ENCODE measurements around the gene MREG.
A peak's percentile ranks its signal among the peaks of the same experiment; 100 is the strongest.
"Not testable (repeated sequence)": the region's sequence is repeated elsewhere in the genome, so short reads cannot be mapped to it uniquely, and the experiment has no call there.

The MREG gene

GRCh38 chr2:216021768-216022565, 8.6 kb upstream of the MREG start:
- Histone ChIP-seq H3K36me3 (ENCODE audit: insufficient read depth, low read length) (no peaks in the 10 kb centered on the region), H3K9ac (ENCODE audit: low read depth, low read length) (no peak overlapping the region), H3K27ac (ENCODE audit: low read depth, low read length) (no peak overlapping the region), H3K27me3 (ENCODE audit: insufficient read depth, low read length) (no peaks in the 10 kb centered on the region), H3K9me3 (ENCODE audit: insufficient read depth, low read depth, low read length) (no peaks in the 10 kb centered on the region), H3K4me1 (ENCODE audit: insufficient read depth, low read length) (no peaks in the 10 kb centered on the region), H3K4me3 (ENCODE audit: low read length) (no peak overlapping the region)
- 95% methylated on average over 7 of the region's 7 CpGs for WGBS

DNA sequence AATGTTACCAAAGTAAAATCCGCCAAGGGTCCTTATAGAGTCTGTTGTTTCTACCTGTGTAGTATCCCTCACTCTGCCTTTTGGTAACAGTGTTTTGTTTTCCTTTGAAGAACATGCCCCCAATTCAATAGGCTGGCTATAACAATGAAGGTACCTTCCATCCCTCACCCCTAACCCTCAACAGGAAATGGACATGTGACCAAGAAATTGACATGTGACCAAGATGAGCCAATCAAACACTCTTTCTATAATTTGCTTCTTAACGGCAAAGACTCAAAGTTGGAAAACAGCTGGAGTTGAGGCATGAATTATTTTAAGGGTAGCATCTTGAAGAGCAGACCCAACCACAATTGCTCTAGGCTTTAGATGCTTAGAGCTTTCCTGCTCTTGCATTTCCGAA, 5.4 kb upstream of the MREG start:
- no peaks in the 10 kb centered on the region for H3K27me3 ChIP-seq (ENCODE audit: insufficient read depth, low read length)
- no peak overlapping the region for H3K27ac ChIP-seq (ENCODE audit: low read depth, low read length)
- H3K36me3 ChIP-seq (ENCODE audit: insufficient read depth, low read length) = no peaks in the 10 kb centered on the region
- H3K4me3 ChIP-seq (ENCODE audit: low read length) = no peak overlapping the region
- 100% methylated on average over 3 of the region's 3 CpGs for WGBS
- no peaks in the 10 kb centered on the region for H3K9me3 ChIP-seq (ENCODE audit: insufficient read depth, low read depth, low read length)
- H3K4me1 ChIP-seq (ENCODE audit: insufficient read depth, low read length) = peaks cover 4% of the 10 kb centered on the region
- no peak overlapping the region for H3K9ac ChIP-seq (ENCODE audit: low read depth, low read length)

- H3K36me3 ChIP-seq (ENCODE audit: insufficient read depth, low read length) = no peaks in the 10 kb centered on the region
- H3K9ac ChIP-seq (ENCODE audit: low read depth, low read length) = no peak overlapping the region
- no peaks in the 10 kb centered on the region for H3K9me3 ChIP-seq (ENCODE audit: insufficient read depth, low read depth, low read length)
- H3K27ac ChIP-seq (ENCODE audit: low read depth, low read length) = no peak overlapping the region
- 84% methylated on average over 4 of the region's 4 CpGs for WGBS
- H3K27me3 ChIP-seq (ENCODE audit: insufficient read depth, low read length) = no peaks in the 10 kb centered on the region
- peaks cover 6% of the 10 kb centered on the region for H3K4me1 ChIP-seq (ENCODE audit: insufficient read depth, low read length)
- no peak overlapping the region for H3K4me3 ChIP-seq (ENCODE audit: low read length)
Measured at GRCh38 chr2:216017365-216017764, 4.0 kb upstream of the MREG start.

GRCh38 chr2:216016581-216016980, 3.2 kb upstream of the MREG start:
- no peaks in the 10 kb centered on the region for H3K9me3 ChIP-seq (ENCODE audit: insufficient read depth, low read depth, low read length)
- no peak overlapping the region for H3K9ac ChIP-seq (ENCODE audit: low read depth, low read length)
- peaks cover 6% of the 10 kb centered on the region for H3K4me1 ChIP-seq (ENCODE audit: insufficient read depth, low read length)
- H3K27ac ChIP-seq (ENCODE audit: low read depth, low read length) = no peak overlapping the region
- 100% methylated on average over 1 of the region's 1 CpG for WGBS
- no peak overlapping the region for H3K4me3 ChIP-seq (ENCODE audit: low read length)
- no peaks in the 10 kb centered on the region for H3K36me3 ChIP-seq (ENCODE audit: insufficient read depth, low read length)
- no peaks in the 10 kb centered on the region for H3K27me3 ChIP-seq (ENCODE audit: insufficient read depth, low read length)

GRCh38 chr2:216015722-216016464, 2.5 kb upstream of the MREG start:
- Histone ChIP-seq H3K36me3 (ENCODE audit: insufficient read depth, low read length) (no peaks in the 10 kb centered on the region), H3K4me1 (ENCODE audit: insufficient read depth, low read length) (peaks cover 6% of the 10 kb centered on the region), H3K27ac (ENCODE audit: low read depth, low read length) (no peak overlapping the region), H3K27me3 (ENCODE audit: insufficient read depth, low read length) (no peaks in the 10 kb centered on the region), H3K9ac (ENCODE audit: low read depth, low read length) (no peak overlapping the region), H3K4me3 (ENCODE audit: low read length) (no peak overlapping the region), H3K9me3 (ENCODE audit: insufficient read depth, low read depth, low read length) (no peaks in the 10 kb centered on the region)
- WGBS = 91% methylated on average over 4 of the region's 5 CpGs

DNA sequence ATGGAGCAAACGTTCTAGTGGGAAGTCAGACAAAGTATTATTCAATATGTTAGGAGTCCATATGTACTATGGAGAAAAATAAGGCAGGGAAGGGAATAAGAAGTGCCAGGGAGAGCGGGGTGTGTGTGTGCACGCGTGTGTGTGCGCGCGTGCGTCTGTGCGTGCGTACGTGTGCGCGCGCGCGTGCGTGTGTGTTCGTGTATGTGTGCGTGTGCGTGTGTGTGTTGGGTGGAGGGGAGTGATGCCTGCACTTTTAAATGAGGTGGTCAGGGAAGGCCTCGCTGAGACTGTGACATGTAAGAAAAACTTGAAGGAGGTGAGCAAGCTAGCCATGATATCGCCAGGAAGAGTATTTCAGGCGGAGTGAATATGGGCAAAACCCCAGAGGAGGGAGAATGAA, 1.6 kb upstream of the MREG start:
- no peaks in the 10 kb centered on the region for H3K36me3 ChIP-seq (ENCODE audit: insufficient read depth, low read length)
- H3K9ac ChIP-seq (ENCODE audit: low read depth, low read length) = no peak overlapping the region
- H3K9me3 ChIP-seq (ENCODE audit: insufficient read depth, low read depth, low read length) = no peaks in the 10 kb centered on the region
- H3K4me3 ChIP-seq (ENCODE audit: low read length) = no peak overlapping the region
- no peaks in the 10 kb centered on the region for H3K27me3 ChIP-seq (ENCODE audit: insufficient read depth, low read length)
- peaks cover 6% of the 10 kb centered on the region for H3K4me1 ChIP-seq (ENCODE audit: insufficient read depth, low read length)
- WGBS = 95% methylated on average over 23 of the region's 23 CpGs
- H3K27ac ChIP-seq (ENCODE audit: low read depth, low read length) = no peak overlapping the region

DNA sequence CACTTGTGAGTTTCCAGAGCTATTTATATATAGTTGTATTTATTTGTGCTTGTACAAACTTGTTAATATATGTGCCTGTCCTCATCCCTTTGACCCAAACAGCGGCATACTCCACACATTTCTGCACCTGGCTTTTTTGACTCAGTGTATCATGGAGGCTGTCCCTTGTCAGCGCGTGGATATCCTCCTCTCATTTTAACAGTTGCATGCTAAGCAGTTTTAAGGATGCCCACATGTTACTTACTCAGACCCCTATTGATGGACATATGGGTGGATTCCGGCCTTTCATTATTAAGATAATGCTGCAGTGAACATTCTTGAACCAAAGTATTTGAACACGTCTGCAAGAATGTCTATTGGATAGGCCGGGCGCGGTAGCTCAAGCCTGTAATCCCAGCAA, 655 bp upstream of the MREG start:
- Histone ChIP-seq H3K27me3 (ENCODE audit: insufficient read depth, low read length) (no peaks in the 10 kb centered on the region), H3K9ac (ENCODE audit: low read depth, low read length) (no peak overlapping the region; the same call in 1 of the 2 replicates), H3K27ac (ENCODE audit: low read depth, low read length) (no peak overlapping the region), H3K4me3 (ENCODE audit: low read length) (peak overlapping the region; percentile 97), H3K36me3 (ENCODE audit: insufficient read depth, low read length) (no peaks in the 10 kb centered on the region), H3K4me1 (ENCODE audit: insufficient read depth, low read length) (peaks cover 9% of the 10 kb centered on the region), H3K9me3 (ENCODE audit: insufficient read depth, low read depth, low read length) (no peaks in the 10 kb centered on the region)
- 94% methylated on average over 8 of the region's 8 CpGs for WGBS

DNA sequence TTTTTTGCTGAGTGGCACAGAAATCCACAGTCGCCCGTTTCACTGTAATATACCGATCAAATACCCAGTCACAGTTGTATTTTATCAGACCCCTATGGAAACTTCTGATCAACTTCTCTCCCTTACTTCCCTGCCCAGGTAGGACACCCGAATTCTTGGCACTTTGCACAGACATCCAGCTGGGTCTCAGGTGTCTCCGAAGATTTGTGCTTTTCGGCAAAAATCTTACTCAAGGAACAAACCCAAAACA, 596 bp downstream of the MREG start:
- H3K27ac ChIP-seq (ENCODE audit: low read depth, low read length) = peak overlapping the region; percentile 58
- H3K27me3 ChIP-seq (ENCODE audit: insufficient read depth, low read length) = no peaks in the 10 kb centered on the region
- peaks cover 14% of the 10 kb centered on the region for H3K4me1 ChIP-seq (ENCODE audit: insufficient read depth, low read length)
- H3K36me3 ChIP-seq (ENCODE audit: insufficient read depth, low read length) = no peaks in the 10 kb centered on the region
- H3K9me3 ChIP-seq (ENCODE audit: insufficient read depth, low read depth, low read length) = no peaks in the 10 kb centered on the region
- H3K9ac ChIP-seq (ENCODE audit: low read depth, low read length) = peak overlapping the region; percentile 96
- 4% methylated on average over 6 of the region's 6 CpGs for WGBS
- H3K4me3 ChIP-seq (ENCODE audit: low read length) = peak overlapping the region; percentile 97

- peaks cover 14% of the 10 kb centered on the region for H3K4me1 ChIP-seq (ENCODE audit: insufficient read depth, low read length)
- no peaks in the 10 kb centered on the region for H3K9me3 ChIP-seq (ENCODE audit: insufficient read depth, low read depth, low read length)
- no peaks in the 10 kb centered on the region for H3K36me3 ChIP-seq (ENCODE audit: insufficient read depth, low read length)
- H3K27ac ChIP-seq (ENCODE audit: low read depth, low read length) = no peak overlapping the region
- H3K4me3 ChIP-seq (ENCODE audit: low read length) = peak overlapping the region; percentile 97
- peak overlapping the region; percentile 96 for H3K9ac ChIP-seq (ENCODE audit: low read depth, low read length)
- H3K27me3 ChIP-seq (ENCODE audit: insufficient read depth, low read length) = no peaks in the 10 kb centered on the region
- 75% methylated on average over 4 of the region's 6 CpGs for WGBS
Measured at GRCh38 chr2:216012133-216012829, 1.1 kb downstream of the MREG start.

- not testable (repeated sequence) for H3K9ac ChIP-seq (ENCODE audit: low read depth, low read length); H3K9me3 ChIP-seq (ENCODE audit: insufficient read depth, low read depth, low read length); H3K27ac ChIP-seq (ENCODE audit: low read depth, low read length); H3K4me3 ChIP-seq (ENCODE audit: low read length); H3K36me3 ChIP-seq (ENCODE audit: insufficient read depth, low read length); H3K27me3 ChIP-seq (ENCODE audit: insufficient read depth, low read length)
- H3K4me1 ChIP-seq (ENCODE audit: insufficient read depth, low read length) = peaks cover 32% of the 10 kb centered on the region
- WGBS = 93% methylated on average over 2 of the region's 2 CpGs
Measured at GRCh38 chr2:216009215-216009614, 4.1 kb downstream of the MREG start.

GRCh38 chr2:216008387-216008786, 5.0 kb downstream of the MREG start:
- Histone ChIP-seq H3K27me3 (ENCODE audit: insufficient read depth, low read length) (no peaks in the 10 kb centered on the region), H3K9ac (ENCODE audit: low read depth, low read length) (no peak overlapping the region), H3K4me3 (ENCODE audit: low read length) (no peak overlapping the region), H3K9me3 (ENCODE audit: insufficient read depth, low read depth, low read length) (no peaks in the 10 kb centered on the region), H3K36me3 (ENCODE audit: insufficient read depth, low read length) (no peaks in the 10 kb centered on the region), H3K27ac (ENCODE audit: low read depth, low read length) (no peak overlapping the region), H3K4me1 (ENCODE audit: insufficient read depth, low read length) (peaks cover 30% of the 10 kb centered on the region)
- WGBS = 88% methylated on average over 3 of the region's 3 CpGs

Data from HUES64 (cell line).